ENCODE measurements around the gene ARHGEF2. TPM values are rescaled to one million over a fixed set of nuclear protein-coding genes. Genes with fewer than 3 reads are reported as not detected.
A peak's percentile ranks its signal among the peaks of the same experiment; 100 is the strongest.

Gene ARHGEF2
- total RNA-seq, 1 donor from 2014 or later = 89.7 TPM

DNA sequence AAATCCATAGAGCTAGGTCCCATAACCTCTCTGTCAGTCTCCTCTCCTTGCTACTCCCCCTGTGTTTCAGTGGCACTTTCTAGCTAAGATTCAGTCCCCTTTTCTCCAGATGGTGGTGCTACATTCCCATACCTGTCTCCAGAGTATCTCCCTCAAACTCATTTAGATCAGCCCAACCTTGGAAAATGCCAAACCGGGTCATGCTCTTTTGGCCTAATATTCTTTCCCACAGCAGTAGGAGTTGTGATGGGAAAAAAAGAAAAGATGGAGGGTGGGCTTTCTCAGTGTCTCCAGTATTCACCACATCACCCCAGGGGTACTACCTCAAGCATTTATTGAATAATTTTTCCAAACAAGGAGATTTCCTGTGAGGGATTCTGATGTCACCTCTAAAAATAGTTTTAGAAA is 40.1 kb downstream of the ARHGEF2 start:
- TF ChIP-seq, protein P1, sequence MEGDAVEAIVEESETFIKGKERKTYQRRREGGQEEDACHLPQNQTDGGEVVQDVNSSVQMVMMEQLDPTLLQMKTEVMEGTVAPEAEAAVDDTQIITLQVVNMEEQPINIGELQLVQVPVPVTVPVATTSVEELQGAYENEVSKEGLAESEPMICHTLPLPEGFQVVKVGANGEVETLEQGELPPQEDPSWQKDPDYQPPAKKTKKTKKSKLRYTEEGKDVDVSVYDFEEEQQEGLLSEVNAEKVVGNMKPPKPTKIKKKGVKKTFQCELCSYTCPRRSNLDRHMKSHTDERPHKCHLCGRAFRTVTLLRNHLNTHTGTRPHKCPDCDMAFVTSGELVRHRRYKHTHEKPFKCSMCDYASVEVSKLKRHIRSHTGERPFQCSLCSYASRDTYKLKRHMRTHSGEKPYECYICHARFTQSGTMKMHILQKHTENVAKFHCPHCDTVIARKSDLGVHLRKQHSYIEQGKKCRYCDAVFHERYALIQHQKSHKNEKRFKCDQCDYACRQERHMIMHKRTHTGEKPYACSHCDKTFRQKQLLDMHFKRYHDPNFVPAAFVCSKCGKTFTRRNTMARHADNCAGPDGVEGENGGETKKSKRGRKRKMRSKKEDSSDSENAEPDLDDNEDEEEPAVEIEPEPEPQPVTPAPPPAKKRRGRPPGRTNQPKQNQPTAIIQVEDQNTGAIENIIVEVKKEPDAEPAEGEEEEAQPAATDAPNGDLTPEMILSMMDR (conservative IDR thresholded peaks at IDR 0.05; ENCODE audit: low read depth, low read length) = peak; percentile 83
- DNase-seq (ENCODE audit: low read depth) = no peak
- no peak overlapping the region for H3K4me3 ChIP-seq (ENCODE audit: low read depth, low read length)

DNA sequence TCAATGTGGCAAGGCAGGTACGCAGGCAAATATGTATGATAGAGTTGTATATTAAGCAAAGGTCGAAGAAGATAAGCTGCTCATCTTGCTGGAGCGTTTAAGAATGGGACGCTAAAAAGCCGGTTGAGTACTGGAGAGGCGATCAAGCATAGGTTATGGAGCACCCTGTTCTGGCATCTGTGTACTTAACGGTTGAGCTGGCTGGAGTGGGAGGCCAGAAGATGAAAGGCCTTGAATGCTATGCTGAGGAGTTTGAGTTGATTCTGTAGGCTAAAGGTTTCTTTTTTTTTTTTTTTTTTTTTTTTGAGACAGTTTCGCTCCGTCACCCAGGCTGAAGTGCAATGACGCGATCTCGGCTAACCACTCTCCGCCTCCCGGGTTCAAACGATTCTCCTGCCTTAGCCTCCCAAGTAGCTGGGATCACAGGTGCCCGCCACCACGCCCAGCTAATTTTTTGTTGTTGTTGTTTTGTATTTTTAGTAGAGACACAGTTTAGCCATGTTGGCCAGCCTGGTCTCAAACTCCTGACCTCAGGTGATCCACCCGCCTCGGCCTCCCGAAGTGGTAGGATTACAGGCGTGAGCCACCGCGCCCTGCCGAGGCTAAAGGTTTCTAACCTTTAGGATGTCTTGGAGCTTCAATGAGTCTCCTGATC is 43.3 kb downstream of the ARHGEF2 start:
- H3K4me3 ChIP-seq (ENCODE audit: low read depth, low read length) = peak overlapping the region; percentile 85
- TF ChIP-seq, protein P1 (conservative IDR thresholded peaks at IDR 0.05; ENCODE audit: low read depth, low read length) = no peak
- DNase-seq (ENCODE audit: low read depth) = peak; percentile 78

DNA sequence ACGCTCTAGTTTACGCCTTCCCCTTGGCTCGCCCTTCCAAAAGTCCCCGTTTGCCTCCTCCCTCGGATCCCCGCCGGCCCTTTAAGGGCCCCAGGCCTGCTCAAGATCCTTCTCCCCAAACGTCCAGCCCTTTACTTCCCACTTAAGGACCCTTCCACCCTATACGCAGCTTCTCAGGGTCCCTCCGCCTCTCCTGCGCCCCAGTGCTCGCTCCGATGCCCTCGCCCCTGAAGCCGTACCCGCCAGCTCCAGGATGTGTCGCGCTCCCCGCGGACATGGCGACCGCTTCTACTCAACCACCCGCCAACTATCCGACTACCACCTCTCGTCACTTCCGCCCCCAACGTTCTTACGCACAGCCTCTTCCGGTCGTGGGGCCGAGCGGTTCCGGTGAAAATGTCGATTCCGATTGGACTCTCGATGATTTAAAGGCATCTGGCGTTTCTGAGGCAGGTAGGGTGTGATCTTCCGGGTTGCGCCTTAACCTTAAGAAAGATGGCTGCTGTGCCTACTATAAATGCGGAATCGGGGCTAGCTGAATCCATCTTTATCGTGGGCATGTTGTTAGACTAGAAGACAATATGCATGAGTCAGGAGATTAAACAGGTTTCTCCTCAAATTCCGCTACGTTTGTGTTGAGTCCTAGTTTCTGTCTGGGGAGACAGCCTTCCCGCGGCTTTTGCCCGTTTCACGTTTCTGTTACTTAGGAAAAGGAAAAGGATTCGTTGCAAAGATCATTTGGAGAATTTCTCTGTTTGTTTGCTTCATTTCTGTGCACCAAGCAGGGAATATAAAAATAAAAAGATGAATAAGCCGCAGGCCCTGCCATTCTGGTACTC is 44.0 kb downstream of the ARHGEF2 start, which contains the start of gene KHDC4:
Gene KHDC4, minus strand, starts transcription at position 317 of the 839 bp plus-strand sequence. Its CDS starts 40 bp downstream, at position 277.
- TF ChIP-seq, protein P1 (conservative IDR thresholded peaks at IDR 0.05; ENCODE audit: low read depth, low read length) = no peak
- H3K4me3 ChIP-seq (ENCODE audit: low read depth, low read length) = peak within 1 kb of the TSS; percentile 85
- peak; percentile 96 for DNase-seq (ENCODE audit: low read depth)

DNA sequence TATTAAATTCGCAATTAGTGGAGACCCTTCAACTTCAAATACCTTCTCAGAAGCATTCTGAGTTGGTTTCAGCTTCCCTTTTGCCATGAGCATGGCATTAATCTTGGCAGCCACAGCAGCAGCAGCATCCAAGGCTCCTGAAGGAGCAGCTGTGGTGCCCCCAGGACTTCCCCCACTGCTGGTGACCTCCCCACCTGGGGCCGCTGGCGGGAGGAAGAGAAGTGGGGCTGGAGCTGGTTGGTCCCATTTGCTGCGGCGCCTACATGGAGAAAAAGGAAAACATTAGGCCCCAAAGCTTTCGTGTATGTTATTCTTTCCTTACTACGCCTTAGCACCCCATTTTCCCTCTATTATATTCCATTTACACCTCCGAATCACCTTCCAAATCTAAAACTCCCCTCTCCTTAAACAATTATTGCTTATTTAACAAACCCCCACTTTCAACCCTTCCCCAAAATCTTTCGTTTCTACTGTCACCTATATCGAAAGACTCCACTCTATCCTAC is 44.7 kb downstream of the ARHGEF2 start:
- H3K4me3 ChIP-seq (ENCODE audit: low read depth, low read length) = peak overlapping the region; percentile 85
- TF ChIP-seq, protein P1 (conservative IDR thresholded peaks at IDR 0.05; ENCODE audit: low read depth, low read length) = no peak
- DNase-seq (ENCODE audit: low read depth) = no peak

DNA sequence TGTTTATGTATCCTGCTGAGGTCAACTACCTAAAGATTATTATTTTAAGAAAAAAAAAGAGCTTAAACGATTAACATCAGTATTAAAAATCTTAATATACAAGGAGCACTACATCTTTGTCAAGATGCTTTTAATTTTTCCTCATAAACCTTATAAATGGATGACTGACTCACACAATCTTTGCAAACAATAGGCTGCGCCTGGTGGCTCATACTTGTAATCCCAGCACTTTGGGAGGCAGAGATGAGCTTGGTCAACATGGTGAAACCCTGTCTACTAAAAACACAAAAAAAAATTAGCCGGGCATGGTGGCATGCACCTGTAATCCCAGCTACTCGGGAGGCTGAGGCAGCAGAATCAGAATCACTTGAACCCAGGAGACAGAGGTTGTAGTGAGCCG is 45.9 kb downstream of the ARHGEF2 start:
- TF ChIP-seq, protein P1 (conservative IDR thresholded peaks at IDR 0.05; ENCODE audit: low read depth, low read length) = no peak
- DNase-seq (ENCODE audit: low read depth) = no peak
- peak overlapping the region; percentile 85 for H3K4me3 ChIP-seq (ENCODE audit: low read depth, low read length)

DNA sequence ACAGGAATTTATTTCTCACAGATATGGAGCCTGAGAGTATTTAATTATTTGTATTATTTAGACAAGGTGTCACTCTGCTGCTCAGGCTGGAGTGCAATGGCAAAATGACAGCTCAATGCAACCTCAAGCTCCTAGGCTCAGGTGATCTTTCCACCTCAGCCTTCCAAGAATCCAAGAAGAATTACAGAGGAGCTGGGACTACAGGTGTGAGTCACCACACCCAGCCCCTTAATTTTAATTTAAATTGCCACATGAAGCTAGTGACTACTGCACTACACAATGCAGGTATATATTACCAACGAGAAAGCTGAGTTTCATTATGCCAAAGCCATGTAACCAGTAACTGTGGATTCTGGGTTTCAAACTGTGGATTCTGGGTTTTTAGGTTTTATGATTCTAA is 46.3 kb downstream of the ARHGEF2 start:
- DNase-seq (ENCODE audit: low read depth) = no peak
- peak overlapping the region; percentile 85 for H3K4me3 ChIP-seq (ENCODE audit: low read depth, low read length)
- TF ChIP-seq, protein P1 (conservative IDR thresholded peaks at IDR 0.05; ENCODE audit: low read depth, low read length) = no peak
